Sigmoid colon (tissue), 7 donors: ENCODE results near the gene RPS6KA5. TPM values are rescaled to one million over a fixed set of nuclear protein-coding genes. Genes with fewer than 3 reads are reported as not detected.

Experiments used
- DNase-seq: peaks from one replicate; pipeline ENCODE4 v3.0.0-alpha.2; 2019
- H3K27ac ChIP-seq, 4 donors: fragments of 200-600 bp; sonication (generic); one replicate each; pipeline ENCODE4 v1.5.1; 2016 to 2019; ENCODE audit warnings: mild to moderate bottlenecking in 1 of 4
- H3K27me3 ChIP-seq, 3 donors: fragments of 200-600 bp; sonication (generic); one replicate each; pipeline ENCODE4 v1.5.1; 2019; ENCODE audit warnings: mild to moderate bottlenecking in 1 of 3
- H3K36me3 ChIP-seq, 4 donors: fragments of 200-600 bp; sonication (generic); one replicate each; pipeline ENCODE4 v1.5.1; 2016 to 2019
- H3K4me1 ChIP-seq, 4 donors: fragments of 200-600 bp; sonication (generic); one replicate each; pipeline ENCODE4 v1.5.1; 2017 to 2019
- H3K4me3 ChIP-seq, 4 donors: fragments of 200-600 bp; sonication (generic); one replicate each; pipeline ENCODE4 v1.5.1; 2017 to 2019; ENCODE audit warnings: mild to moderate bottlenecking in 2 of 4, moderate library complexity in 1 of 4
- H3K9me3 ChIP-seq, 4 donors: fragments of 200-600 bp in 3 of 4; sonication (generic) in 3 of 4; one replicate each; pipeline versions ENCODE4 v1.5.1 to v1.6.1; 2013 to 2019
- CTCF ChIP-seq, 4 experiments: fragments of 450-650 bp in 3 of 4; fragments of 200-600 bp in 1 of 4; IDR thresholded peaks; one replicate each; pipeline ENCODE4 v1.5.1; 2016 to 2019; ENCODE audit warnings: antibody characterized with exemption in 4 of 4, mild to moderate bottlenecking in 3 of 4, moderate library complexity in 2 of 4
- EP300 ChIP-seq, 4 donors: sonication (generic); formaldehyde crosslinking; IDR thresholded peaks; one replicate each; pipeline ENCODE4 v1.6.1; 2017; ENCODE audit warnings: antibody characterized with exemption in 4 of 4
- POLR2A ChIP-seq, 2 donors: fragments of 450-650 bp; IDR thresholded peaks; one replicate each; pipeline ENCODE4 v1.6.1; 2016; ENCODE audit warnings: antibody characterized with exemption in 2 of 2, mild to moderate bottlenecking in 2 of 2, moderate library complexity in 2 of 2
- POLR2AphosphoS5 ChIP-seq, 4 donors: sonication (generic); formaldehyde crosslinking; IDR thresholded peaks; one replicate each; pipeline ENCODE4 v1.6.1; 2017; ENCODE audit warnings: antibody characterized with exemption in 4 of 4
- WGBS, 2 donors: extraction: QIAGEN DNeasy Blood & Tissue Kit; methylation state at CpG; one replicate each; pipeline ENCODE4 v1.1.7; 2013; 5-methylcytosine and 5-hydroxymethylcytosine counted together
- intact Hi-C: fragments of 100-400 bp; cut with DNase I; formaldehyde crosslinking; loops from one replicate; pipeline ENCODE4 v1.15.1; 2023
- polyA plus RNA-seq, 3 donors: library from polyadenylated mRNA; stranded (reverse); fragments of 200-250 nt; gene quantifications; one replicate each; pipeline ENCODE4 v1.2.3, GENCODE V29; 2013
- total RNA-seq, 4 donors: library from RNA; depleted of rRNA; stranded (reverse); fragments of >200 nt; gene quantifications; one replicate each; pipeline ENCODE4 v1.1.0, GENCODE V29; 2016
- donor health status: healthy with polysubstance abuse.
- donor health status: Bipolar disorder and iron deficiency.
- donor health status: healthy.

The RPS6KA5 gene
- total and polyA plus RNA-seq, 7 donors, result 3.6 to 36.4 (median 18.2) TPM

GRCh38 chr14:90903101-90903500, 157.3 kb downstream of the RPS6KA5 start:
- no peak overlapping the region for H3K4me3 ChIP-seq
- H3K27ac ChIP-seq, result no peak overlapping the region
- peak; percentile 74 for DNase-seq
- intact Hi-C loops, result loop anchor here (1.0 to 5.0 kb wide), 3 partner anchors 159 to 384 kb away; partner anchors contain the start of gene RPS6KA5
- 4 to 5% methylated on average over 1 of the region's 1 CpG for WGBS, 2 donors
- H3K4me1 ChIP-seq, result peaks cover 0 to 7% (median 4%) of the 10 kb centered on the region in 4 donors
- H3K27me3 ChIP-seq, result no peaks in the 10 kb centered on the region
- peak; percentile 66 to 84 (median 72) for TF ChIP-seq CTCF (IDR thresholded peaks at IDR 0.05)
- TF ChIP-seq EP300 (IDR thresholded peaks at IDR 0.05), result no peak
- peak in 1 of 4 donors; percentile 8 for TF ChIP-seq POLR2AphosphoS5 (IDR thresholded peaks at IDR 0.05)
- no peaks in the 10 kb centered on the region for H3K9me3 ChIP-seq
- peaks cover 9 to 46% (median 10%) of the 10 kb centered on the region in 4 donors for H3K36me3 ChIP-seq

GRCh38 chr14:90900476-90901083, 159.9 kb downstream of the RPS6KA5 start:
- H3K9me3 ChIP-seq, result no peaks in the 10 kb centered on the region
- peaks cover 13 to 63% (median 15%) of the 10 kb centered on the region in 4 donors for H3K36me3 ChIP-seq
- H3K4me1 ChIP-seq, result peaks cover 0 to 7% (median 4%) of the 10 kb centered on the region in 4 donors
- no peak overlapping the region for H3K27ac ChIP-seq
- no peak overlapping the region for H3K4me3 ChIP-seq
- DNase-seq, result no peak
- intact Hi-C loops, result loop anchor here (5.0 kb wide), 2 partner anchors 162 to 387 kb away; partner anchors contain the start of gene RPS6KA5
- no peaks in the 10 kb centered on the region for H3K27me3 ChIP-seq
- TF ChIP-seq EP300 (IDR thresholded peaks at IDR 0.05) (no peak), POLR2AphosphoS5 (IDR thresholded peaks at IDR 0.05) (no peak), POLR2A (IDR thresholded peaks at IDR 0.05) (no peak), CTCF (IDR thresholded peaks at IDR 0.05) (no peak)
- WGBS, 2 donors, result 84 to 86% methylated on average over 2 of the region's 2 CpGs

GRCh38 chr14:90897022-90897421, 163.4 kb downstream of the RPS6KA5 start:
- H3K36me3 ChIP-seq, result peaks cover 11 to 83% (median 15%) of the 10 kb centered on the region in 4 donors
- no peaks in the 10 kb centered on the region for H3K4me1 ChIP-seq
- DNase-seq, result no peak
- 27 to 95% methylated on average over 6 of the region's 6 CpGs for WGBS, 2 donors
- no peak overlapping the region for H3K27ac ChIP-seq
- no peak overlapping the region for H3K4me3 ChIP-seq
- no peaks in the 10 kb centered on the region for H3K9me3 ChIP-seq
- intact Hi-C loops, result no loop called here
- H3K27me3 ChIP-seq, result no peaks in the 10 kb centered on the region
- TF ChIP-seq CTCF (IDR thresholded peaks at IDR 0.05) (no peak), EP300 (IDR thresholded peaks at IDR 0.05) (no peak), POLR2AphosphoS5 (IDR thresholded peaks at IDR 0.05) (no peak), POLR2A (IDR thresholded peaks at IDR 0.05) (no peak)

- no peaks in the 10 kb centered on the region for H3K9me3 ChIP-seq
- no peak overlapping the region for H3K4me3 ChIP-seq
- intact Hi-C loops, result no loop called here
- WGBS, 2 donors, result 89 to 94% methylated on average over 6 of the region's 6 CpGs
- no peaks in the 10 kb centered on the region for H3K27me3 ChIP-seq
- no peaks in the 10 kb centered on the region for H3K4me1 ChIP-seq
- no peak for TF ChIP-seq EP300 (IDR thresholded peaks at IDR 0.05)
- no peak for TF ChIP-seq POLR2A (IDR thresholded peaks at IDR 0.05)
- no peak for TF ChIP-seq CTCF (IDR thresholded peaks at IDR 0.05)
- no peak for TF ChIP-seq POLR2AphosphoS5 (IDR thresholded peaks at IDR 0.05)
- DNase-seq, result no peak
- H3K27ac ChIP-seq, result peak overlapping the region in 1 of 4 donors; percentile 27
- peaks cover 11 to 81% (median 14%) of the 10 kb centered on the region in 4 donors for H3K36me3 ChIP-seq
These were observed 166.2 kb downstream of the RPS6KA5 start for GRCh38 chr14:90894241-90894640.
